ENCODE results near the gene ADAMTS12.

DNA sequence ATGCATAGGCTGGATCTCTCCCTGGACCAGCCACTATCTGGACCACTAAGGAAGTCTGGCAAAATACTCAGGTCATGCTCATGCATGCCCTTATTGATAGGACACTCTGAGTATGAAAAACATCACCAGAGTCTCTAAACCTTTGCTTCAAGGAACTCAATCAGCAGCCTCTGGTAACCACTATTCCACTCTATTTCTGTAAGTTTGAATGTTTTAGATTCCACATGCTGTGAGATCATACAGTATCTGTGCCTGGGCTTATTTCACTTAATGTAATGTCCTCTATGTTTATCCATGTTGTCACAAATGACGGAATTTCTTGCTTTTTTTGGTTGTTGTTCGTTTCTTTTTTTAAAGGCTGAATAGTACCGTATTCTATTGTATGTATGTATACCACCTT, 382.8 kb downstream of the ADAMTS12 start:
- TF ChIP-seq, protein P1, sequence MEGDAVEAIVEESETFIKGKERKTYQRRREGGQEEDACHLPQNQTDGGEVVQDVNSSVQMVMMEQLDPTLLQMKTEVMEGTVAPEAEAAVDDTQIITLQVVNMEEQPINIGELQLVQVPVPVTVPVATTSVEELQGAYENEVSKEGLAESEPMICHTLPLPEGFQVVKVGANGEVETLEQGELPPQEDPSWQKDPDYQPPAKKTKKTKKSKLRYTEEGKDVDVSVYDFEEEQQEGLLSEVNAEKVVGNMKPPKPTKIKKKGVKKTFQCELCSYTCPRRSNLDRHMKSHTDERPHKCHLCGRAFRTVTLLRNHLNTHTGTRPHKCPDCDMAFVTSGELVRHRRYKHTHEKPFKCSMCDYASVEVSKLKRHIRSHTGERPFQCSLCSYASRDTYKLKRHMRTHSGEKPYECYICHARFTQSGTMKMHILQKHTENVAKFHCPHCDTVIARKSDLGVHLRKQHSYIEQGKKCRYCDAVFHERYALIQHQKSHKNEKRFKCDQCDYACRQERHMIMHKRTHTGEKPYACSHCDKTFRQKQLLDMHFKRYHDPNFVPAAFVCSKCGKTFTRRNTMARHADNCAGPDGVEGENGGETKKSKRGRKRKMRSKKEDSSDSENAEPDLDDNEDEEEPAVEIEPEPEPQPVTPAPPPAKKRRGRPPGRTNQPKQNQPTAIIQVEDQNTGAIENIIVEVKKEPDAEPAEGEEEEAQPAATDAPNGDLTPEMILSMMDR (IDR thresholded peaks at IDR 0.05), result no peak
- TF ChIP-seq POLR2A (IDR thresholded peaks at IDR 0.05; ENCODE audit: low read depth), result no peak
- no peak for TF ChIP-seq EP300 (IDR thresholded peaks at IDR 0.05)
- no peak for TF ChIP-seq POLR2AphosphoS5 (IDR thresholded peaks at IDR 0.05)
